ENCODE results near the gene STOX2. TPM values are rescaled to one million over a fixed set of nuclear protein-coding genes. Genes with fewer than 3 reads are reported as not detected.
"Not testable (repeated sequence)": the region's sequence is repeated elsewhere in the genome, so short reads cannot be mapped to it uniquely, and the experiment has no call there.

Gene STOX2
- polyA plus RNA-seq, 1 of the 3 experiments (the other 2 are of a cell fraction): 0.16 TPM

- Histone ChIP-seq H4K20me1 (ENCODE audit: insufficient read depth) (no peaks in the 10 kb centered on the region), H3K27me3 (ENCODE audit: insufficient read depth) (no peaks in the 10 kb centered on the region; the same call in 1 of the 2 replicates), H3K9me2 (no peaks in the 10 kb centered on the region), H3K79me2 (ENCODE audit: insufficient read depth) (no peaks in the 10 kb centered on the region), H3K4me3 (ENCODE audit: low read depth in 2 of 2, low read length in 1 of 2) (no peak overlapping the region), H3K27ac (ENCODE audit: low read depth in 2 of 2, low read length in 1 of 2) (no peak overlapping the region), H3K9ac (no peak overlapping the region), H2AFZ (ENCODE audit: low read depth) (no peak overlapping the region), H3K4me1 (ENCODE audit: control insufficient read depth in 1 of 2, insufficient read depth in 2 of 2, low read depth in 1 of 2, low read length in 1 of 2) (peaks cover 0 to 5% of the 10 kb centered on the region in 2 experiments; a peak in 2 of 4 replicates), H3F3A (replicated peaks; ENCODE audit: insufficient read depth) (no peaks in the 10 kb centered on the region), H3K9me3 (no peaks in the 10 kb centered on the region), H3K36me3 (replicated peaks in 1 of 2; ENCODE audit: control insufficient read depth in 1 of 2, insufficient read depth in 2 of 2, low read length in 1 of 2) (no peaks in the 10 kb centered on the region), H3K4me2 (no peak overlapping the region)
- ChIA-PET POLR2A (no interaction called here), CTCF (interaction anchor here (0.6 to 2.5 kb wide), 4 partner anchors 23 to 309 kb away, joined by 3 to 9 read pairs (median 4); no protein-coding TSS in a partner anchor)
- WGBS (ENCODE audit: low lambda C conversion rate): 75% methylated on average over 8 of the region's 8 CpGs
- TF ChIP-seq, protein P1, sequence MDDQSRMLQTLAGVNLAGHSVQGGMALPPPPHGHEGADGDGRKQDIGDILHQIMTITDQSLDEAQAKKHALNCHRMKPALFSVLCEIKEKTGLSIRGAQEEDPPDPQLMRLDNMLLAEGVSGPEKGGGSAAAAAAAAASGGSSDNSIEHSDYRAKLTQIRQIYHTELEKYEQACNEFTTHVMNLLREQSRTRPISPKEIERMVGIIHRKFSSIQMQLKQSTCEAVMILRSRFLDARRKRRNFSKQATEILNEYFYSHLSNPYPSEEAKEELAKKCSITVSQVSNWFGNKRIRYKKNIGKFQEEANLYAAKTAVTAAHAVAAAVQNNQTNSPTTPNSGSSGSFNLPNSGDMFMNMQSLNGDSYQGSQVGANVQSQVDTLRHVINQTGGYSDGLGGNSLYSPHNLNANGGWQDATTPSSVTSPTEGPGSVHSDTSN (IDR thresholded peaks at IDR 0.05): no peak
- no peak for DNase-seq
Observed at GRCh38 chr4:183945741-183946140, 40.6 kb downstream of the STOX2 start.

GRCh38 chr4:183950536-183950935 lies 45.4 kb downstream of the STOX2 start:
- TF ChIP-seq RXRA (IDR thresholded peaks at IDR 0.05; ENCODE audit: borderline replicate concordance, low read depth) (no peak), CTCF (IDR thresholded peaks at IDR 0.05) (no peak), SMC3 (IDR thresholded peaks at IDR 0.05; ENCODE audit: low read depth, low read length) (no peak), TCF12 (IDR thresholded peaks at IDR 0.05) (no peak)
- no peaks in the 10 kb centered on the region for H3K79me2 ChIP-seq (ENCODE audit: insufficient read depth)
- no peak overlapping the region for H2AFZ ChIP-seq (ENCODE audit: low read depth)
- peaks cover 0 to 5% of the 10 kb centered on the region in 2 experiments; a peak in 1 of 4 replicates for H3K4me1 ChIP-seq (ENCODE audit: control insufficient read depth in 1 of 2, insufficient read depth in 2 of 2, low read depth in 1 of 2, low read length in 1 of 2)
- H3K4me2 ChIP-seq: no peak overlapping the region
- H3K36me3 ChIP-seq (replicated peaks in 1 of 2; ENCODE audit: control insufficient read depth in 1 of 2, insufficient read depth in 2 of 2, low read length in 1 of 2): no peaks in the 10 kb centered on the region
- DNase-seq: no peak
- H3F3A ChIP-seq (replicated peaks; ENCODE audit: insufficient read depth): no peaks in the 10 kb centered on the region
- no peaks in the 10 kb centered on the region for H4K20me1 ChIP-seq (ENCODE audit: insufficient read depth)
- H3K9me2 ChIP-seq: no peaks in the 10 kb centered on the region
- no peak overlapping the region for H3K4me3 ChIP-seq (ENCODE audit: low read depth in 2 of 2, low read length in 1 of 2)
- H3K27ac ChIP-seq (ENCODE audit: low read depth in 2 of 2, low read length in 1 of 2): no peak overlapping the region; a peak in 1 of 4 replicates
- no peaks in the 10 kb centered on the region; the same call in 1 of the 2 replicates for H3K27me3 ChIP-seq (ENCODE audit: insufficient read depth)
- H3K9me3 ChIP-seq: no peaks in the 10 kb centered on the region
- no peak overlapping the region for H3K9ac ChIP-seq
- POLR2A ChIA-PET: no interaction called here
- CTCF ChIA-PET: interaction anchor here (1.0 to 1.2 kb wide), 2 partner anchors 9 to 150 kb away, joined by 3 to 4 read pairs; no protein-coding TSS in a partner anchor
- WGBS (ENCODE audit: low lambda C conversion rate): 59% methylated on average over 7 of the region's 8 CpGs

DNA sequence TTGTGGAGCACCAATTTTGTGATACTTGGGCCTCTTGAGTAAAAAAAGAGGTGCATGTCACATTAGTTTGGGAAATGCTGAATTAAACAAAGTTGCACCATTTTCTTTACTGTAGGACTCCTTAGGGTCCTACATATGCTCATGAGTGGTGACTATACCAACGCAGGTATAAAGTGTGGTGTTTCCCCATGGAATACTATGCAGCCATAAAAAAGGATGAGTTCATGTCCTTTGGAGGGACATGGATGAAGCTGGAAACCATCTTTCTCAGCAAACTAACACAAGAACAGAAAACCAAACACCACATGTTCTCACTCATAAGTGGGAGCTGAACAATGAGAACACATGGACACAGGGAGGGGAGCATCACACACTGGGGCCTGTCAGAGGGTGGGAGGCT lies 47.5 kb downstream of the STOX2 start:
- H3K9ac ChIP-seq; H3K9me3 ChIP-seq; H3F3A ChIP-seq (replicated peaks; ENCODE audit: insufficient read depth); DNase-seq; POLR2A ChIA-PET; H3K9me2 ChIP-seq; H3K79me2 ChIP-seq (ENCODE audit: insufficient read depth); H3K4me3 ChIP-seq (ENCODE audit: low read depth in 2 of 2, low read length in 1 of 2); H3K4me1 ChIP-seq (ENCODE audit: control insufficient read depth in 1 of 2, insufficient read depth in 2 of 2, low read depth in 1 of 2, low read length in 1 of 2); H3K27ac ChIP-seq (ENCODE audit: low read depth in 2 of 2, low read length in 1 of 2); H4K20me1 ChIP-seq (ENCODE audit: insufficient read depth); CTCF ChIA-PET; H3K36me3 ChIP-seq (replicated peaks in 1 of 2; ENCODE audit: control insufficient read depth in 1 of 2, insufficient read depth in 2 of 2, low read length in 1 of 2); H3K27me3 ChIP-seq (ENCODE audit: insufficient read depth); H3K4me2 ChIP-seq; H2AFZ ChIP-seq (ENCODE audit: low read depth): not testable (repeated sequence)
- 38% methylated on average over 1 of the region's 1 CpG for WGBS (ENCODE audit: low lambda C conversion rate)

Data from SK-N-SH (cell line).